Adipocyte (in vitro differentiated cells): Measurements from ENCODE around the gene FDXR.
"Not testable (repeated sequence)": the region's sequence is repeated elsewhere in the genome, so short reads cannot be mapped to it uniquely, and the experiment has no call there.

Experiments used
- DNase-seq: peaks from one replicate; pipeline ENCODE4 v3.0.0-alpha.2; 2015; ENCODE audit warnings: low read depth
- H3K27me3 ChIP-seq: replicated peaks from 2 replicates; pipeline ENCODE4 v1.7.0; 2013; ENCODE audit warnings: mild to moderate bottlenecking, low read length, moderate library complexity; ENCODE audit not compliant: control insufficient read depth, insufficient read depth
- H3K36me3 ChIP-seq: 2 replicates; pipeline ENCODE4 v1.7.0; 2013; ENCODE audit warnings: low read length, mild to moderate bottlenecking, moderate library complexity; ENCODE audit not compliant: control insufficient read depth, insufficient read depth, severe bottlenecking
- H3K4me1 ChIP-seq: 2 replicates; pipeline ENCODE4 v1.7.0; 2013; ENCODE audit warnings: mild to moderate bottlenecking, low read length, moderate library complexity; ENCODE audit not compliant: control insufficient read depth, insufficient read depth
- H3K4me3 ChIP-seq: 2 replicates; pipeline ENCODE4 v1.7.0; 2013; ENCODE audit warnings: mild to moderate bottlenecking, low read length, moderate library complexity
- H3K9ac ChIP-seq: 2 replicates; pipeline ENCODE4 v1.7.0; 2013; ENCODE audit warnings: mild to moderate bottlenecking, low read length, moderate library complexity
- H3K9me3 ChIP-seq: 2 replicates; pipeline ENCODE4 v1.7.0; 2013; ENCODE audit warnings: mild to moderate bottlenecking, low read length, moderate library complexity; ENCODE audit not compliant: control insufficient read depth

Gene FDXR

GRCh38 chr17:74877592-74878548 is 5.1 kb upstream of the FDXR start:
- Histone ChIP-seq H3K4me3 (no peak overlapping the region), H3K9me3 (no peaks in the 10 kb centered on the region), H3K9ac (no peak overlapping the region), H3K36me3 (no peaks in the 10 kb centered on the region), H3K4me1 (peaks cover 5% of the 10 kb centered on the region), H3K27me3 (peaks cover 22% of the 10 kb centered on the region)
- no peak for DNase-seq

- Histone ChIP-seq H3K4me3 (no peak overlapping the region), H3K9ac (no peak overlapping the region), H3K27me3 (peaks cover 13% of the 10 kb centered on the region), H3K36me3 (no peaks in the 10 kb centered on the region), H3K4me1 (peaks cover 18% of the 10 kb centered on the region), H3K9me3 (no peaks in the 10 kb centered on the region)
- no peak for DNase-seq
Observed at GRCh38 chr17:74875977-74876593, 3.3 kb upstream of the FDXR start.

- no peak overlapping the region for H3K4me3 ChIP-seq
- H3K9ac ChIP-seq: no peak overlapping the region
- peaks cover 24% of the 10 kb centered on the region for H3K4me1 ChIP-seq
- no peaks in the 10 kb centered on the region for H3K9me3 ChIP-seq
- no peak for DNase-seq
- H3K36me3 ChIP-seq: no peaks in the 10 kb centered on the region
- peaks cover 6% of the 10 kb centered on the region for H3K27me3 ChIP-seq
Observed at GRCh38 chr17:74875155-74875976, 2.6 kb upstream of the FDXR start.

- Histone ChIP-seq H3K9ac (no peak overlapping the region), H3K36me3 (no peaks in the 10 kb centered on the region), H3K27me3 (peaks cover 6% of the 10 kb centered on the region), H3K4me3 (no peak overlapping the region), H3K4me1 (peaks cover 24% of the 10 kb centered on the region), H3K9me3 (no peaks in the 10 kb centered on the region)
- DNase-seq: no peak
Observed at GRCh38 chr17:74874615-74875037, 1.8 kb upstream of the FDXR start.

GRCh38 chr17:74873874-74874614 is 1.2 kb upstream of the FDXR start:
- Histone ChIP-seq H3K27me3 (peaks cover 6% of the 10 kb centered on the region), H3K4me3 (peak overlapping the region; percentile 91), H3K4me1 (peaks cover 24% of the 10 kb centered on the region), H3K36me3 (no peaks in the 10 kb centered on the region), H3K9ac (peak overlapping the region; percentile 94), H3K9me3 (no peaks in the 10 kb centered on the region)
- DNase-seq: no peak

- peaks cover under 1% of the 10 kb centered on the region for H3K27me3 ChIP-seq
- H3K4me3 ChIP-seq: peak overlapping the region; percentile 91
- peak; percentile 100 for DNase-seq
- H3K9ac ChIP-seq: peak overlapping the region; percentile 94
- no peaks in the 10 kb centered on the region for H3K36me3 ChIP-seq
- H3K4me1 ChIP-seq: peaks cover 24% of the 10 kb centered on the region
- H3K9me3 ChIP-seq: no peaks in the 10 kb centered on the region
Observed at GRCh38 chr17:74873037-74873873, 461 bp upstream of the FDXR start.

- Histone ChIP-seq H3K9me3 (no peaks in the 10 kb centered on the region), H3K4me3 (peak overlapping the region; percentile 94), H3K36me3 (no peaks in the 10 kb centered on the region), H3K4me1 (peaks cover 24% of the 10 kb centered on the region), H3K9ac (no peak overlapping the region), H3K27me3 (no peaks in the 10 kb centered on the region)
- no peak for DNase-seq
Observed at GRCh38 chr17:74871356-74872076, 1.3 kb downstream of the FDXR start.

- Histone ChIP-seq H3K4me3 (no peak overlapping the region), H3K9ac (no peak overlapping the region), H3K27me3 (no peaks in the 10 kb centered on the region), H3K36me3 (no peaks in the 10 kb centered on the region), H3K9me3 (no peaks in the 10 kb centered on the region), H3K4me1 (peaks cover 24% of the 10 kb centered on the region)
- DNase-seq: peak; percentile 55
Observed at GRCh38 chr17:74870512-74870911, 2.3 kb downstream of the FDXR start.

- not testable (repeated sequence) for DNase-seq, H3K9me3 ChIP-seq, H3K27me3 ChIP-seq, H3K4me3 ChIP-seq, H3K9ac ChIP-seq, H3K36me3 ChIP-seq
- H3K4me1 ChIP-seq: peaks cover 24% of the 10 kb centered on the region
Observed at GRCh38 chr17:74870028-74870427, 2.8 kb downstream of the FDXR start.

GRCh38 chr17:74868908-74869255 is 3.9 kb downstream of the FDXR start:
- peaks cover 21% of the 10 kb centered on the region for H3K4me1 ChIP-seq
- no peaks in the 10 kb centered on the region for H3K27me3 ChIP-seq
- H3K4me3 ChIP-seq: no peak overlapping the region
- no peak for DNase-seq
- H3K9me3 ChIP-seq: no peaks in the 10 kb centered on the region
- H3K9ac ChIP-seq: no peak overlapping the region
- H3K36me3 ChIP-seq: no peaks in the 10 kb centered on the region
